HG02981 (cell line): ENCODE data around the gene NOL4L.
"Not testable (repeated sequence)": the region's sequence is repeated elsewhere in the genome, so short reads cannot be mapped to it uniquely, and the experiment has no call there.

Experiments
- ATAC-seq: cut with Tn5 transposase; IDR thresholded peaks from one replicate; pipeline ENCODE4 v1.9.1; 2021; ENCODE audit warnings: mild to moderate bottlenecking, moderate library complexity; ENCODE audit not compliant: unreplicated experiment

Gene NOL4L

DNA sequence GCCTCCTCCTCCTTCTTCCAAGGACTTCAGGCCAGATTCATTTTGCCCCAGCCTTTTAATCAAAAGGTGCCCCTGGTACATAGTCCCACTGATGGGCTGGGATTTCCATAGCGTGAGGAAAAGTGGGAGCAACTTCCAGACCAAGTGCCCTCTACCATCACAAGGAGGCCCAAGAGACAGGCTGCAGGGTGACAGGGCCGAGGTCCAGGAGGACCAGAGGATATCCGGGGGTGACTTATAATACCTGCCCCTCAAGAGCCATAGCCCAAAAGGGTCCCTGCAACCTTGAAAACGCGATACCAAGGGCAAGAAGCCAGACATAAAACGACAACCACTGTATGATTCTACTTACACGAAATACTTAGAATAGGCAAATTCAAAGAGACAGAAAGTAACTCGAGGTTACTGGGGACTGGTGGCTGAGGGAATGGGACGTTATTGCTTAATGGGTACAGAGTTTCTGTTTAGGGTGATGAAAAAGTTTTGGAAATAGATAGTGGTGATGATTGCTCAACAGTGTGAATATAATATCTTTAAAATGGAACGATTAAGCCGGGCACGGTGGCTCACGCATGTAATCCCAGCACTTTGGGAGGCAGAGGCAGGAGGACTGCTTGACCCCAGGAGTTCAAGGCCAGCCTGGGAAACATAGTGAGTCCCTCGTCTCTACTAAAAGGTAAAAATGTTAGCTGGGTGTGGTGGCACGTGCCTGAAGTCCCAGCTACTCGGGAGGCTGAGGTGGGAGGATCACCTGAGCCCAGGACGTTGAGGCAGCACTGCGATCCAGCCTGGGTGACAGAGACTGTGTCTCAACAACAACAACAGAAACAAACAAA lies 71.9 kb downstream of the NOL4L start:
- no peak for ATAC-seq

DNA sequence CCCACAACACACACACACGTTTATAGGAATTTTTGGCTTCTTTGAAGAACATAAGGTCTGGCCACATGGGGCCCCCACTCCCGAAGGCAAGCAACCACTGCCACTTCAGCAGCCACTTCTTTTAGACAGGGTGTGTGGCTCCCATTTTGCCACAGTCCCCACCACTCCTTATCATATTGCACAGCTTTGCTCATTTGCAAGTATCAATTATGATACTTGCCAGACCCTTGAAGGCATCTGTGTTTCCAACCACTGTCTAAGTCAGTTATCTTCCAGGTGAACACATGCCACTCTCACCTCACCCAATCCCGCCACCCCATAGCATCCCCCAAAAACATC lies 73.1 kb downstream of the NOL4L start:
- ATAC-seq, result no peak

DNA sequence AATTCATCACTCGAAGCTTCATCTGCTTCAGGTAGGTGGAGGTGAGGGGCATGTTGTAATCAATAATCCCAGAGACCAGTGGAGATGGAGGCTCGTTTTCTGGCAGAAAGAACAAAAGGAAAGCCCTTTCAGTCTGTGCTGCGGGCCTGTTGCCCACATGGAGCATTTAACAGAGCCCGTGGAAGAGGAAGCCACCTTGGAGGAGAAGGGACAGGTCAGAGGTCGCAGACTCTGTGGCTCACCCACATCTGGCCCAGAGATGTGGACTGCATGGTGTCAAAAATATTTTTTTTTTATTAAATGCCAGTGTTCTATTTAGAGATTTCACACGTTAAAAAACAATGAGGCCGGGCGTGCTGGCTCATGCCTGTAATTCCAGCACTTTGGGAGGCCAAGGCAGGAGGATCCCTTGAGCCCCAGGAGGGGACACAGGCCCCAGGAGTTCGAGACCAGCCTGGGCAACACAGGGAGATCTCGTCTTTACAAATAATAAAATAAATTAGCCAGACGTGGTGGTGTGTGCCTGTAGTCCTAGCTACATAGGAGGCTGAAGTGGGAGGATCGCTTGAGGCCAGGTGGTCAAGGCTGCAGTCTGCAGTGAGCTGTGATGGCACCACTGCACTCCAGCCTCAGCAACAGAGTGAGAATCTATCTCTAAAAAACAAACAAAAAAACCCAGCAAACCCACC lies 73.6 kb downstream of the NOL4L start:
- ATAC-seq, result no peak

DNA sequence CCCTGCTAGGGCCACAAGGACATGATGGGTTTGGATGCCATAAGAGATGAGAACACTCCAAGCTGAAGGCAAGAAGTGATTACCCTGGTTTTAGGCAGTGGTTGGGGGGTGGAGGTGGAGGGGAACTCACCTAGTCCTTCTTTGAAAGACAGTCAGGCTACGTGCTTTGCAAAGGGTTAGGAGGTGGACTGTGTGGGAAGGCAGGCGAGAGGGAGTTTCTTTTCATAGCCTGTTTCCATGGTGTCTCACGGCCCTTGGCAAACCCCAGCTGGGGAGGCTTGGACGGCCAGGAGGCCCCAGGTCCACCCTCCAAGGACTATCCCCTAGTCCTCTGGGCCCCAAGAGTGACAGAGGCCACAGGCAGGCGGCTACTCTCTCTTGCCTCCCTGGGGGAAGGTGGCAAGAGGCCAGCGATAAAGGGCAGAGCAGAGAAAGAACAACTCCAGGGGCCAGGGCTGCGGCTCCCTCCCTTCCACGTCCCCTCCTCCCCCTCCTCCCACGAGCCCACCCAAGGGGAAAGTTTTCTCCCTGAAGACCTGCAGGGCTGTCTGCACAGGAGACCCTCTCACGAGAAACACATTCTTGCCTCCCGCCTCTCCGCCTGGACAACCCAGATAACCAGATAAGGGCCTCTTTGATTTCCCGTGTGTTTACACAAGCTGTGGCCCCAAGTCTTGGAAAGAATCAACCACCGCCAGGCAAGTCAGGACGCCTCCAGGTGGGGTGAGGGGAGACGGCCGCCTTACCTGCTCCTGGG lies 74.4 kb downstream of the NOL4L start:
- no peak for ATAC-seq

DNA sequence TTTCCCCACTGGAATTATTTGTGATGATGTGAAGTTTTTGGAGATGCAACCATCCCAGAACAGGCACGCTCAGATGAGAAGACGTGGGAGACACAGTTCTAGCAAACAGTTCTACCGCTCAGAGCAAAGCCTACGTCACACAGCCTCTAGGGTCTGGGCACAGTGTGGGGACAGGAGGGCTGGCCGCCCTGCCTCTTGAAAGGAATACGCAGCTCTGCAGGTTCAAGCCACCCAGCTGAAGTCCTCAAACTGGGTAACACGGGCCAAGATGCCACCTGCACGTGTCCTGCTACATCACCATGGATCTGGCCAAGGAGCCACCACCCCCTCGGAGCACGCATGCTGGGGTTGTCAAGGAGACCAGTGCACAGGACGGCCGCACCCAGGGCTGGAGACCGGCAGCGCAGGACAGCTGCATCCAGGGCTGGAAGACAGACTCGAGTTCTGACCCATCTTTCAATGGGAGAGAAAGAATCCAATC lies 75.0 kb downstream of the NOL4L start:
- no peak for ATAC-seq

DNA sequence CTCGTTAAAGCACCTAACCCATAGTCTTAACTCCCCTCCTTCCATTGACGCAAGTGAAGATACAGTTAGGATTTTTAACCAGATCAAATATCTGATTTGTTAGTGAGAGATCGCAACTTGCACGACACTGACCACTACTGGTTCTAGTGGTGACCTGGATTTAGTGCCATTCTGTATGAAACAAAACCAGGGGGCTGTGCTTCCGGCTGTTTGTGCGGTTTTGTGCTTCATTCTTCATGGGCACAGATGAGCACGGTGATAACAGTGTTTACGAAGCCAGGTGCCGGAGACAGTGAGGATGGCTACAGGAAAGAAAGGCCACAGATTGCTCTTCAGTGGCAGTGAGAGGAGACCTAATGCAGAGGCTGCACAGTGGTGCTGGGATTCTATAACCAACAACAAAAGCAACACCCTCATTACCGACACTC lies 75.5 kb downstream of the NOL4L start:
- ATAC-seq, result peak; percentile 57

DNA sequence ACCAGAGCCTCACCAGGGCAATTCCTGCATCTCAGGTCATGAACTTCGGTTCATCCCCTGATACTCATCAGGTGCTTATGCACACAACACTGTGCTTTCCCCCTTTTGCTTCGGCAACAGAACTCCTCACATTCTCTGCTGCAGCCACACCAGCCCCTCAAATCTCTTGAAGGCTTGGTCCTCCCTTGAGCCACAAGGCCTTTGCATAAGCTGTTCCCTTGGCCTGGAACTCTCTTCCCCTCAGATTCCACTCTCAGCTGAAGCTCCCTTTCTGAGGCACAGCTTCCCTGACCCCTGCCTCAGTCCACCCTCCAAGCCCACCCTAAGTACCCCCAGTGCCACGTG lies 76.4 kb downstream of the NOL4L start:
- no peak for ATAC-seq

DNA sequence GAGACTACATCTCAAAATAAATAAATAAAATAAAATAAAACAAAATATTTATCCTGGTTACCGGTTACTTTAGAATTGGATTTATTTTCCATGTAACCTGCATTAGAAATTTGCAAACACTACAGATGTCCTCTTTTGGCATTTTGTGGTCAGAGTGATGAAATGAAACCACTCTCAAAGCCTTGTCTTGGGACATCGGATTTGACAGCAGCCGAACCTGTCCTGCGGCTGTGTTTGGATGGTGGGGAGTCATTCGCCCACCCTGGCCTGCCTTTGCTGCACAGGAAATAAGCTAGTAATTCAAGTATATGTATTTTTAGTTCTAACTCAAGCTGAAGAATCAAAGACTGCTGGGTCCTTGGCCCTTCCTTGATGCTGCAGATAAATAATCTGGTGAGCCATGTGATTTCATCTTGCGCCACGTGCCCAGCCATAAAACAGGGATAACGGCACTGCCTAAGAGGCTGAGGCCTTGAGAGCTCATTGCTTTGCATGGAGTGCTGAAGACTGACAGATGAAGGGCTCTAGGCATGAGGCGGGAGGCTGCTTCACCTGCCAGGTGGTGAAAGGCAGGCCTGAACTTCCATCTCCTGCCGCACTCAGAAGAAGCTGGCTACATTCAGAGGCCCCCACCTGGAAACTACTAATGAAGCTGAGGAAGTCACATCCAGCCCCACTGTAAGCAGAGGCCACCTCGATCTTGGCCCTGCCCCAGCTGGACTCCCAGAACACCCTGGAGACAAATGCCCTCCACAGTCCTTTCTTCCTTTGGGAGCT lies 76.9 kb downstream of the NOL4L start:
- no peak for ATAC-seq

DNA sequence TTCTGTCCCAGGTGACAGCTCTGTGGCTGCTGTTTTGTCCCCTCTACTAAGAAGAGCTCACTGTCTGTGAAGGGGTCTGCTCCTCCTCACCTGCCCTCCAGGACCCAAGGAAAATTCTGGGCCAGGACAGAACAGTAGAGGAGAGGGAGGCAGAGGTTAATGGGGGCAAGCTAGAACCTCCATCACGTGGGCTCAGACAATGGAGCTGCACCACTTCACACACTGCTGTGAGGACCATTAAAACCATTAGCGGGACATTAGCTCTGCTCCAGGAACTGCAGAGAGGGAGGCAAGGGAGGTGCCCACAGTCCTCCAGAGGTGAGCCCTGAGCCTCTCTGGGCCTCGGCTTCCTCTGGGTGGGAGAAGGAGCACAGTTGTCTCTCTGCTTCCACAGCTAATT lies 78.4 kb downstream of the NOL4L start:
- no peak for ATAC-seq

DNA sequence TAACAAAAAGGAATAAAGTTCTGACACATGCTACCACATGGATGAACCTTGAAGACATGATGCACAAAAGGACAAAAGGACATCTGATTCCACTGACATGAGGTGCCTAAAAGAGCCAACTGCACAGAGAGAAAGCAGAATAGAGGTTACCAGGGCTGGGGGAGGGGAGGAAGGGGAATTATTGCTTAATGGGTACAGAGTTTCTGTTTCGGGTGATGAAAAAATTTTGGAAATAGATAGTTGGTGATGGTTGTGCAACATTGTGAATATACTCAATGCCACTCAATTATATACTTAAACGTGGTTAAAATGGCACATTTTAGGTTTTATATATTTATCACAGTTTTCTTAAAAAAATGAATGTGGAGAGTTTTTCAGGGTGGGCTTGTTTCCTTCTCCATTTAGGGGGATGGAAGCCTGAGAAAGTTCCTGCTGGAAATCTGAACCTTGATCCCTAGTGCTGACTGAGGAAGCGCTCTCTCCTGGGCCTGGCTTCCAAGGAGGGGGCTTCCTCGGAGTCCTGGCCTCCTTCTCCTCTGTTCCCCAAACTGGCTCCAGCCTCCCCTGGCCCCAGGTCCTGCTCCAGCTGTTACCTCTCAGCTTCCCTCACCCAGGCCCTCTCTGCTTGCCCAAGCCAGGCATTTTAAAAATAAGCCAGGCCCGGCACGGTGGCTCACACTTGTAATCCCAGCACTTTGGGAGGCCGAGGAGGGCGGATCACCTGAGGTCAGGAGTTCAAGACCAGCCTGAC lies 79.2 kb downstream of the NOL4L start:
- no peak for ATAC-seq

DNA sequence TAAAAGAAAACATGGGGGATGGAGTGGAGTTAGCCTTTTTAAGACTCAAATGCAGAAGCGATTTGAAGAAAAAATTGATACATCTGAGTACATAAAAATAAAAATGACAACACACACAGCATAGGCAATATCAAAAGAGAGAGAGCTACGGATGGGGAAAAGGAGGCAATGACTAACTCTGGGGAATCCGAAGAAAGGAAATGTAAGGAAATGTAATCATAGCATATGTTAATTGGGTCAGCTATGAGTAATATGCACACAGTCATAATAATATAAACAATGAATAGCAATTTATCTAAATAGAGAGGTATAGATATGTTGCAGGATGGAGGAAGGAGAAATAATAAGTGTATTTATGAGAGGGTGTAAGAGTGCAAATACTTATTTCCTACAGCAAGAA lies 83.4 kb downstream of the NOL4L start:
- ATAC-seq, result no peak

DNA sequence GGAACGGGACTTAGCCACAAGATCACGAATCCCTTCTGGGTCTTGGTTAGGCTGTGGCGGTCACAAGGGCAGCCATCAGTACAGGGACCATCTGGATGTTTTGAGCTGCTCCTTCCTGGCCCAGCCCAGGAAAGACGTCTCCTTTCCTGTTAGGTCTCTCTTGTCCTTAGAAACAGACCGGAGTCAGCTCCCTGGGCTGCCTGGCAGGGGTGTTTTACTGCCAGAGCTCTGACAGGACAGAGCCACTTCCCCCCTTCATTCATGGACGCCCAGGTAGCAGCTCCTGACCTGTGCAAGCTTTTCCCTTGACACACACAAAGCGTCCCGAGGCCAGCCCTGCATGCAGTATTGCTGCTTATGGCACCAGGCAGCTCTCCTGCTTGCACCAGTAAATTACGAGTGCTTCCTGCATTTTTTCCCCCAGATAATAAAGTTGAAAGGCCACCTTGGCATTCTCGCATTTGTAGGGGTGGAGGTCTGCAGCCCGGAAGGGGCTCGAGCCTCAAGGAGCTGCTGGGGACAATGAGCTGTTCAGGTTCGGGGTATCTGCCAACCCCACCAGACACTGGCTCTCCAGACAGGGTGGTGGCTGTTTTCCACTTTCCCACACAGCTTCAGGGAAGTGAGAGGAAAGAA lies 87.4 kb downstream of the NOL4L start:
- no peak for ATAC-seq

DNA sequence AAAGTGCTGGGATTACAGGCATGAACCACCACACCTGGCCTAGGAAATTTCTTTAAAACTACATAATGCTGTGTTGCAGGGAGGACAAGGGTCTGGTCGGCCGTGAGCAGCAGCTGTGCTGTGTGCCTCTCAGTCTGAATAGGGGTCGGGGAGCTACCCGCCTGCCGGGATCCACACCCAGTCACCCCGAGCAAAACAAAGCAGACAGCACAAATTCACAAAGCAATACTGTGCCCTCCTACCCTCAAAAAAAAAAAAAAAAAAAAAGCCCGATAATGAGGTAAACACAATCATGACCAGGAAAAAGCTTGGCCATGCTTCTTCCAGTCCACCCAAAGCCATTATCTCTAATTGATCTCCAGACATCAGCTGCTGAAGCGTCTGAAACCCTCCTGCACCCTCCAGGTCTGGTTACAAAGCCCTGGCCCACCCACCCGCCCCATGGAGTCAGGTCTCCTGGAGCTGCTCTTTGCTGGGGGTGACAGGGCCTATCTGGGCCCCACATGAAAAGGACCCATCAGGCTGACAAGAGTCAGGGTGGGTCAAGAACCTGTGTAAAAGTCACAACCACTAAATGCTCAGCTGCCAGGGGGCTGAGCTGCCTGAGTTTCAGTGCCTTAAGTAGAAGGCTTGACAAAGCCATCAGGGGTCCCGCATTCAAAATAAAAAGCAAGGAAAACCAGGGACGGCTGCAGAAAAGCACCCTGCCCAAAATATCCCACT lies 88.2 kb downstream of the NOL4L start:
- ATAC-seq, result no peak

DNA sequence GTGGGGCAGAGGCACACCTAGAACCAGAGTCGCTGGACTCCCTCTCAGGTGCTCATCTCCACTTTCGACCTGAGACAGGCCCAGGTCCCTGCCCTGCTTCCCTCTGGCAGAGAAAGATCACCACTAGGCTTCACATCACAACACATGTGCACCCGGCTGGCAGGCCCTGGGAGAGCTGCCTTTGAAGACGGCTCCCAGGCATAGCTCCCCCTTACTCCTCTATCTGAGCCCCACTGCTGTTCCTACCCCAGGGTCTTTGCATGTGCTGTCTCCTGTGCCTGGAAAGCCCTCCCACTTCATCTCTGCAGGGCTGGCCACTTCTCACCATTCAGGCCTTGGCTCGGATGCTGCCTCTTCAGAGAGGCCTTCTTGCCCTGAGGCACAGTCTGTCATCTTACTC lies 89.2 kb downstream of the NOL4L start:
- ATAC-seq, result no peak

DNA sequence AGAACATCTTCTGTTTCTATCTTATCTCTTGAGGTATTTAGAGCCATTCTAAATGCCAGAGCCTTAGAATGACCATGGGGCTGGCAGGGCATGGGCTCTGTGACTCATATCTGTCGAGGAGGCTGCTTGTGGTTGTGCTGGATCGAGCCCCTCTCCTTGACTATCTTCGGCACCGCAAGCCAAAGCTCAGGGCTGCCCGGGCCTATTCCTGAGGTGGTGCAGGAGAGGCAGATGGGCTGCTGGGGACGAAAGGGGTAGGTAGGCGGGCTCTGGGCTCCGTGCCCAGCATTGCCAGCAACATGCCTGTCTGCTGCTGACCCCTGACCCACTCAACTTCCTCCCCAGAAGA lies 89.9 kb downstream of the NOL4L start:
- no peak for ATAC-seq

DNA sequence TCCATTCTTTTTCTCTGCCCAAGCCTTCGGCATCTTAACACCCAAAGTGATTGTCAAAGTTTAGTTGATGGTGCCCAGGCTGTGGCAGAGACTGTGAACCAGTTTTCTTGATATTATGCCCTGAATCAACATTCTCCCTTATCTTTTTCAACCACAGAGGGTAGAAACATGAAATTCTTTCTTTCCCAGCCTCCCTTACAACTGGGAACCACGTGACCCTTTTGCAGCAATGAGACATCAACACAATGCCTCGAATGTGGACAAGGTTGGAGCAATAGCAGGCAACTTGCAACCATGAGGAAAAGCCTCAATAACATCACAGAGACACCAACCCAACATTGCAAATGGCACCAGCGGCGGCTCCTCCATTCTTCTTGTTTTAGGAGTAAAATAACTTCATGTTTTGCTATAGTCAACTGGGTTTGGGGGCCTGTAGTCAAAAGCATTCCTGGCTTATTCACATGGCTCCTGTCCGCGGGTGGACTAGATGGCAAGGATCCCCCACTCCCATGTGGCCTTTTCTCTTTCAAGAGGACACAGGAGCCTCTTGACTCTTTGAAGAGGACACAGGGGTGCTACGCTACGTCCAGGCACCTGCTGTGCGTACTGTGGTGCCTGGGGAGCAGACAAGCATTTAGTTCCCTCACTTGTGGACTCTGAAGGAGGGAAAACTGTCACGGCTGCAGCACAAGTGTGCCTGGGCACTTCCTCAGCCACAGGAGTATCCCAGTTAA lies 90.5 kb downstream of the NOL4L start:
- ATAC-seq, result no peak

DNA sequence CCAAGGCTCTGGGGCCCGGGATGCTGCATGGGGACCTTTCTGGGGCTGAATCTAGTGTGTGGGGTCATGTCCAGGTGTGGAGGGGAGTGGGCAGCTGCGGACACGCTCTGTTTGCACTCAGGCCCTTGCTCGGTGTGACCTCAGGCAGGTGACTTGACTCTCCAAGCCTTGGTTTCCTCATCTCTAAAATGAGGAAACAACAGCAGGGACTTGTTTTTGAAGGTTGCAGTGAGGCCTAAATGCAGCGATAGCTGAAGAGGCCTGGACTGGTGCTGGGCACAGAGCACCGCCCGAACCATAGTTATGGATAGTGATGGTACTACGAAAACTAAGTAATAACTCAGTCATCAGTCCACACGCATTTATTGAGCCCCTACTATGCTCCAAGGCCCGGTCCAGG lies 91.8 kb downstream of the NOL4L start:
- no peak for ATAC-seq

DNA sequence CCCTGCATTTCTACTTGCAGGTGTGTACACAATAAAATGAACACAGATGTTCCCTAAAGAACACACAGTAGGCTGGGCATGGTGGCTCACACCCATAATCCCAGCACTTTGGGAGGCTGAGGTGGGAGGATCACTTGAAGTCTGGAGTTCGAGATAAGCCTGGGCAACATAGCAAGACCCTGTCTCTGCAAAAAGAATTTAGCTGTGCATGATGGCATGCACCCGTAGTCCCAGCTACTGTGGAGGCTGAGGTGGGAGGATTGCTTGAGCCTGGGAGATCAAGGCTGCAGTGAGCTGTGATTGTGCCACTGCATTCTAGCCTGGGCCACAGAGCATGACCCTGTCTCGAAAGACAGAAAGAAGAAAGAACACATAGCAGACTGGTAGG lies 93.4 kb downstream of the NOL4L start:
- ATAC-seq, result not testable (repeated sequence)
